ENCODE measurements around the gene CEP20.
"Not testable (repeated sequence)": the region's sequence is repeated elsewhere in the genome, so short reads cannot be mapped to it uniquely, and the experiment has no call there.

Gene CEP20

DNA sequence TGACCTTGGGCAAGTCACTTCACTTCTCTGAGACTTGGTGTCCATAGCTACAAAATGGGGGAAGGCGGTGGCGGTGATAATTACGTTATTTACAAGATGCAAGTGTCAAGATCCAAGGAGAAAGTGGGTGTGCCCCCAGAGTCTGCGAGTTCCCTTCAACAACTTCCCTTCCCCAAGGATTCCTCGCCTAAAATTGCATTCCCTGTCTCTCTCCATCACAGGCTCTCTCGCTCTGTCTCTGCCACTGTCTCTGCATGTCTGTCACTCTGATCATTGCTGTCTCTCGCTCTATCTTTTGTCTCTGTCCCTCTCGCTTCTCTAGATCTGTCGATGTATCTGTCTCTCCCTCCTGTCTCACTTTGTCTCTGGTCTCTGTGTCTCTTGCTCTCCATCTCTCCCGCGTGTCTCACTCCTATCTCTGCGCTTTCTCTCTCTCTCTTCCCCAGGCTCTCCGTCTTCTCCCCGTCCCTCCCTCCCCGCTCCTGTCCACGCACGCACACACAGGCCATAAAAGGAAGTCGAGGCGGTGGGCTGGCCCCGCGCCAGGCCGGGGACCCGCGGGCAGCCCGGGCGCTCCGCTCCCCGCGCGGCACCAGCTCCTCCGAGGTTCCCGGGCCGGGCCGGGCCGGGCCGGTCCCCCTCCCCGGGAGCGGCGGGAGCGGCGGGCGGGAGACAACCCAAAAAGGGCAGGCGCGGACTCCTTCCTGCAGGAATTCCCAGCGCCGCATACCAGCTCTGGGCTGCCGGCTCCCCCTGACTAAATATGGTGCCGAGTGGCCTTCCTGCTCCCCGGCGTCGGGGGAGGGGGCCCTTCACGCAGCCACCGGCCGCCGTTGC, 30.5 kb downstream of the CEP20 start:
- peak; percentile 84 for DNase-seq (ENCODE audit: low spot score)

DNA sequence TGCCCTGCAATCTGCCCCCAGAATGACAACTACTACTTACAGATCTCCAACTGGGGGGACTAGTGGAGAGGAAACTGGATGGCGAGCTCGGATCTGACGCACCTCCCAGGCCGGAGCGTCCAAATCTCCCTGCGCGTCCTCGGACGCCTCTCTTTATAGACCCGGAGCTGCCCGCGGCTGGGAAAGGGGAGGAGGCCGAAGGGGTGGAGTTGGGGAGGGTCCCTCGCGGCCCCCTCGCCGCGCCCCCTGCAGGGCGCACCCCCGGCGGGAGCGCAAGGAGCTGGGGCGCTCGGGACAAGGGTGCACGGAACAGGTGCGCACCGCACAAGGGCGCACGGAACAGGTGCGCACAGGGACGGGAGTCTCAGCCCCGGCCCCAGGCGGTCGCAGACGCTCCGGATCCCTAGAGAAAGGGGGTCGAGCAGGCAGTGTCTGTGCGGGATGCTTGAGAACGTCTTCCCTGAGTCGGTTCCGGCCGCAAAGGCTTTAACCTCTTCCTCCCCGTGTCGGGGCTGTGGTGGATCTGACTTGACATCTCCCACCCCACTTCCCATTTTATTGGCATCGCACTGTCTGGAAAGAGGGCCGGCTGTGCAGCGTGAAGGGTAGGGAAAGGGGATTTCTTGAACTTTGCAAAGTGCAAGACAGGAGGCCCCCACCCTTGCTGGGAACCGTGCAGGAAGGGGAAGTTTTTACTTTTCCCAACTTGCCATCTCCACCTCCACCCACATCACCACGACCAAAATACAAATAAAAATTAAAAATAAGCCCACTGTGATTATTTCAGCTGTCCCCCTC, 31.3 kb downstream of the CEP20 start, which contains the start of gene MYH11:
Gene MYH11, minus strand, starts transcription at position 128 of the 798 bp plus-strand sequence. CDS start 18,776 bp downstream, outside the sequence.
- DNase-seq (ENCODE audit: low spot score) = peak; percentile 25

DNA sequence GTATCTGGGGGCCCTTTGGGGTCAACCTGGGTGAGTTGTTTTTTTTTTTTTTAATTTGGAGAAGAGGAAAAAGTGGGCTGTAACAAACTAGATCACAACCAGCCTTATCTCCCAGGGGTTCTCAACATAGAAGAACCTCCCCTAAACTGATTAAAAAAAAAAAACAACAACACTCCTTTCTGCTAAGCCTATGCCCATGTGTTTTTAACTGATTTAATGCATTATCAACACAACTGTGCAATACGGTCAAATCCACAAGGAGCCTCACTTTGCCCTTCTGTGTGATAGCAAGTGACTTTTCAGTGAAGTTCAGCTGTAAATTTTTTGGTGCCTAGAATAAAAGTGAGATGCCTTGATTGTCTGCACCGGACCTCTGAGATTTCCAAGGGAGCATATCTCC, 32.2 kb downstream of the CEP20 start:
- no peak for DNase-seq (ENCODE audit: low spot score)

DNA sequence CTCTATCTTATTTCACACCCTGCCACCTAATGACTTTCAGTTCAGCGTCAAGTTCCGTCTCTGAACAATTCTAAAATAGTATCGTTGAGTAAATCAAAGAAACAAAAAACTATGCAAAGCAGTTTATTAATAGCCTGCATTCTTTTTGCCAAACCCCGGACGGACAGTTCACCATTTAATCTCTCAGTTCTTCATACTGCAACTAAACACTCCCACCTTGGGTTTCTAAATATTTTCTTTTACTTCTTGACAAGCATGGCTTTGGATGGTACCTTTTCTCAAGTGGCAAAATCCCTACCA, 32.7 kb downstream of the CEP20 start:
- DNase-seq (ENCODE audit: low spot score) = no peak

DNA sequence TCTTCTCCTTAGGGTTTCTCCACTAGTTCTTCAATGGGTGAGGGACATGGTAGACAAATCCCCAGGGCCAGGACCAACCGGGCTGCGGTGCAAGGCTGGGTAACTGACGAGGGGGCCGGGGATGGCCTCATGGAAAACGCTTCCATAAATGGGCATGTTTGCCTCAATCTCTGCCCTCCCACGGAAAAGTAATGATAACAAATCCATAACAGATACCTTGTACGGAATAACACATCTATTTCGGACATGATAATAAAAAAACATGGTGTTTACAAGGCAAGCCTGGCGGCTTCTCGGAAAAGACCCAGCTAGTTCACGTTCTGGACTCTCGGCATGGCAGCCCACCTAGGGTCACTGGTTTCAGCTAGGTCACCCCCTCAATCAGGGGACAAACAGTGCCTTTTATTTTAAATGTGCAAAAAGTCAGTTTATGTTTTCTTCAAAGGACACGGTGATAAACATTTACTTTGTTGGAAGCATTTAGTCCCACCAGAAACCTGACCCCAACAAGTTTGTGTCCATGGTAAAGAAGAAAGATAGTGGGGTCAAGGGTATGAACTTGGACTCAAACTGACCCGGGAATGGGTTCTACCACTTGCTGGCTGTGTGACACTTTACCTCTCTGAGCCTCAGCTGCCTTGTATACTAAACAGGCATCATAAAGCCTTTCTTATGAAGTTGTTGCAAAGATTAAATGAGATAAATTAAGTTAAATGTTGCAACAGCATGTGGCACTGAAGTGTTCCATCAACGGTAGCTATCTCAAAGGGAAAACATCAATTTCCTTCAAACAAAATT, 33.3 kb downstream of the CEP20 start:
- DNase-seq (ENCODE audit: low spot score) = no peak

DNA sequence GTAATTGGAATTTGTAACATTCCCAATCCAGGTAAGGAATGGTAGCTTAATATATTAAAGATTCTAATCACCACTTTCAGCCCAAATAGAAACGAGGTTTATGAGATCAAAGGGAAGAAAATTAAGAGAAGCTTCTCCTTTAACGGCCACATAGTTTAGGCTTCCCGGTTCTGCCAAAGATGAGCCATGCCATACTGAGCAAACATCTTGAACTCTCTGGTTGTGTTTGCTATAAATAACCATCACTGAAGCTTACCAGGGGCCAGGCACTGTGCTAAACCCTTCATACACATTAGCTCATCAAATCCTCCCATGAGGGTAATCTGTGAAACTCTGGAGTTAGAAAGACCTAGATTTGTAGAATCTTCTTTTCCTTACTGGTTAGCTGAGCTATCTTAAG, 34.3 kb downstream of the CEP20 start:
- no peak for DNase-seq (ENCODE audit: low spot score)

DNA sequence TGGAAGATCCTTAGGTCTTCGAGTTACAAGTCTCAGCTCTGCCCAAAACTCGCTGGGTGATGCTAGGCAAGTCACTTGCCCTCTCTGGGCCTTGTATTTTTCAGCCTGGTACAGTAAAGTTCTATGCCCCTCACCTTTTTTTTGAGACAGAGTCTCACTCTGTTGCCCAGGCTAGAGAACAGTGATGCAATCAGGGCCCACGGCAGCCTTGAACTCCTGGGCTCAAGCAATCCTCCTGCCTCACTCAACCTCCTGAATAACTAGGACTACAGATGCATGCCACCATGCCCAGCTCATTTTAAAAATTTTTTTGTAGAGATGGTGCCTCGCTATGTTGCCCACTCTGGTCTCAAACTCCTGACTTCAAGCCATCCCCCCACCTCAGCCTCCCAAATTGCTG, 35.4 kb downstream of the CEP20 start:
- DNase-seq (ENCODE audit: low spot score) = no peak

DNA sequence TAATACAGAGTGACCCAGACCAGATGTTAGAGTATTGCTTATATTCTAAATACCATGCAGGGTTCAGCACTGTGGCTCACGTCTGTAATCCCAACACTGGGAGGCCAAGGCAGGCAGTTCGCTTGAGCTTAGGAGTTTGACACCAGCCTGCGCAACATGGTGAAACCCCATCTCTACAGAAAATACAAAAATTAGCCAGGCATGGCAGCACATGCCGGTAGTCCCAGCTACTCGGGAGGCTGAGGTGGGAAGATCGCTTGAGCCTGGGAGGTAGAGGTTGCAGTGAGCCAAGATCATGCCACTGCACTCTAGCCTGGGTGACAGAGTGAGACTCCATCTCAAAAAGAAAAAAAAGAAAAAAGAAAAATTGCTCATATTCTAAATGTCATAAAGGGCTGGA, 37.8 kb downstream of the CEP20 start:
- not testable (repeated sequence) for DNase-seq (ENCODE audit: low spot score)

DNA sequence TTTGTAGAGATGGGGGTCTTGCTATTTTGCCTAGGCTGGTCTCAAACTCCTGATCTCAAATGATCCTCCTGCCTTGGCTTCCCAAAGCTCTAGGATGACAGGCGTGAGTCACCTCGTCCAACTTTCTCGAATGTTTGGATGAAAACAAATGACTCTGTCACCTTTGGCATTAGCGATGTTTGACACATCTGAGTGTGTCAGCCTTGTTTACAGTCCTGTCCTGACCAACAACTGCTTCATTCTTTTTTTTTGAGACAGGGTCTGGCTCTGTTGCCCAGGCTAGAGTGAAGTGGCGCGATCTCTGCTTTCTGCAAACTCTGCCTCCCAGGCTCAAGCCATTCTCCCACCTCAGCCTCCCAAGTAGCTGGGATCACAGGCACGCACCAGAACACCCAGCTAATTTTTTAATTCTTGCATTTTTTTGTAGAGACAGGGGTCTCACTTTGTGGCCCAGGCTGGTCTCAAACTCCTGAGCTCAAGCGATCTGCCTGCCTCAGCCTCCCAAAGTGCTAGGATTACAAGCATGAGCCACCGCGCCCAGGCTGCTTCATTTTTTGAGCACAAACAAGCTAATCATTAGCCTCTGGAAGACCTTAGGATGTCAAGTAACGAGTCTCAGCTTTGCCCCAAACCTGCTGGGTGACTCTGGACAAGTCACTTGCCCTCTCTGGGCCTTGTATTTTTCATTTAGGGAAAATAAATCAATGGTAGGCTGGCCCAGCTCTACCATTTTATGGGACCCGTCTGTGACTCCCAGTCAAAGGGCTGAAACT, 39.0 kb downstream of the CEP20 start:
- DNase-seq (ENCODE audit: low spot score) = no peak

DNA sequence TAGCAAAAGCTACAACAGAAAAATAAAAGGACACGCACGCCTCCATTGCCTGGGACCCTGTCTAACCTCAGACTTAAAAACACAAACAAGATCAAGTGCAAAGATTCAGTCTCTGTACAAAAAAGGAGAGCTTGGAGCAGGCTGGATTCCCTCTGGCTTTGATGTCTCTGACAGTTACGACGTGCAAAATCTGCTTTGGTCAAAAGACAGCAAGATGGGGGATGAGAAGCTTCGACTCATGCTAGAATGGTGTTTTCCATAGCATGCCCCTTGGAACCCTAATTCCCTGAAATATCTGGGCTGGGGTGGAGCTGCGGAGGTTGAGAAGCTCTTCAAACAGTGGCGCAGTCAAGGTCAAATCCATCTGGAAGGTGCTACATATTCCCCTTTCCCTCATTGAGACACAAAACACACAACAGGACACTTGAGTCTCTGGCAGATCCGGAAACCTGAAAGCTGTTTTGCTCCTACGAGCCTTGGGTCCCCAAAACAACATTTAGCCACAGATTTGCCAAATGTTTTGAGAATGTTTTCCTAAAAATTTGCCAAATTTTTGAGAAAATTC, 40.7 kb downstream of the CEP20 start:
- DNase-seq (ENCODE audit: low spot score) = no peak

DNA sequence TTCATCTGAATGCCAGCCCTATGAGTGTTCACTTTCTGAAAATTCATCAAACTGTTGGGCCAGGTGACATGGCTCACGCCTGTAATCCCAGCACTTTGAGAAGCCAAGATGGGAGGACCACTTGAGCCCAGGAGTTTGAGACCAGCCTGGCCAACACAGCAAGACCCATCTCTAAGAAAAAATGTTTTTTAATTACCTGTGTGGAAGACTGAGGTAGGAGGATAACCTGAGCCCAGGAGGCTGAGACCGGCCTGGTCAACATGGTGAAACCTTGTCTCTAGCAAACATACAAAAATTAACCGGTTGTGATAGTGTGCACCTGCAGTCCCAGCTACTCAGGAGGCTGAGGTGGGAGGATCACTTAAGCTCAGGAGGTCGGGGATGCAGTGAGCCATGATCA, 41.9 kb downstream of the CEP20 start:
- DNase-seq (ENCODE audit: low spot score) = no peak

DNA sequence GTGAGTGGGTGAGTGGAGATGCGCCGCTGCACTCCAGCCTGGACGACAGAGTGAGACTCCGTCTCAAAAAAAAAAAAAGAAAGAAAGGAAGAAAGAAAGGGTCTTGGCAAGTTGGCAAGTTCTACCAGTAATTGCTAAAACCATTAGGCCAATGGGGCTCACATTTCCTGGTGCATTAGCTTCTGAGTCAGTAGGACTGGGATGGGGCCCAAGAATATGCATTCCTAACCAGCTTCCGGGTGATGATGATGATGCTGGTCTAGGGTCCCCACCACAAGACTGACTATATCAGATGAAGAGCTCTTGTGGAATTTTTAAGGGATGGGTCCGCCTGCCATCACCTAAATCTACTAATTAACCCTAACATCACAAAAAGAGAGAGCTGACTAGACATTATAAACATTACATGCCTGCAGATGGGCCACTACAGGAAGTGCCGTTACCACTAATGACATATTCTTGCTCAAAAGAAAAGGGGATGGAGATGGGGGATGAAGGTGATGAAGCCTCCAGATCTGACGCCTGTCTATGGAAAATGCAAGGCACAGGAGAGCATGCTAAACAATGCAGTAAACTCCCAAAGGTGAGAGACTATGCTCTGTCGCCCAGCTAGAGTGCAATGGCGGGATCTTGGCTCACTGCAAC, 44.6 kb downstream of the CEP20 start:
- DNase-seq (ENCODE audit: low spot score) = no peak

DNA sequence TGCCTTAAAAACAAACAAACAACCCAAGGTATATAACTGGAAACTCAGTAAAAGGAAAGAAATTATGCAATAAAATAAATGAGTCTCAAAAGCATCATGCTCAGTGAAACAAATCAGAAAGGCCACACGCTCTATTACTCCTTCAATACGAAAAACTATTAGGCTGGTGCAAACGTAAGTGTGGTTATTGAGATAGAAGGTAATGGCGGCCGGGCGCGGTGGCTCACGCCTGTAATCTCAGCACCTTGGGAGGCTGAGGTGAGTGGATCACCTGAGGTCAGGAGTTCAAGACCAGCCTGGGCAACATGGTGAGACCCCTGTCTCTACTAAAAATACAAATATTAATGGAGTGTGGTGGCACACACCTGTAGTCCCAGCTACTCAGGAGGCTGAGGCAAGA, 49.2 kb downstream of the CEP20 start:
- not testable (repeated sequence) for DNase-seq (ENCODE audit: low spot score)

DNA sequence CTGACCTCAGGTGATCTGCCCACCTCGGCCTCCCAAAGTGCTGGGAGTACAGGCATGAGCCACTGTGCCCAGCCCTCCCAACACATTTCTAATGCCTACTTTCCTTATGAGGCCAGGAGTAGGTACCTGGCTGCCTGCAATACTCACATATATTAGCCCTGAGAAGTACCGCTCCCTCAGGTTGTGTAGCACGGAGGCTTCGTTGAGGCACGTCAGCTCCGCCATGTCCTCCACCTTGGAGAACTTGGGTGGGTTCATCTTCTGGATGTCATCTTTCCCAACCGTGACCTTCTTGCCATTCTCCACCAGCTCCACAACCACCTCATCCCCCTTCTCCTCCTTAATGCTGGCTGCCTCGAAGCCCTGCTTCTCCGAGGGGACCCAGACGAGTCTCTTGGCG, 50.6 kb downstream of the CEP20 start:
- DNase-seq (ENCODE audit: low spot score) = no peak

DNA sequence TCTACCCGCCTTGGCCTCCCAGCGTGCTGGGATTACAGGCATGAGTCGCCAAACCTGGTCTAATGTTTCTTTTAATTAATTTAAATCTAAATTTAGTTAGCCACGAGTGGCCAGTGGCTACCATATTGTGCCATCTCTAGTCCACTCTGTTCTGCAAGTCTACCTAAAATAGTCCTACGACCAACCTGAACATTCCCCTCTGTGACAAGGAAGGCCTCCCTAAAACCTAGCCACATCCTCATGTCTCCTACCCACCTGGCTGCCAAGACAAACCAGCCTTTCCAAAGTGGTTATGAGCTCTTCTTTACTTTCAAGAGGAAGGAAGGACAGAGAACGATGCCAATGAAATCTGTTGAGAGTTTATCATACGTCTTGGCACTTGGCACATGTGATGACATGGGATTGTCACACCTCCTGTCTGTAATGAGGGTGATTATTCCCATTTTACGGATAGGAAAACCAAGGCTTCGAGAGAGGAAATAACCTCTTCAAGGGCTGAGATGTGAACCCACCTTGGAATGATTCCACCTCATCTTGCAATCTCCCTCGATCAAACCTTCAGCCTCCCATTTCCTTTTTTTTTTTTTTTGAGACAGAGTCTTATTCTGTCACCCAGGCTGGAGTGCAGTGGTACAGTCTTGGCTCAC, 51.3 kb downstream of the CEP20 start:
- no peak for DNase-seq (ENCODE audit: low spot score)

DNA sequence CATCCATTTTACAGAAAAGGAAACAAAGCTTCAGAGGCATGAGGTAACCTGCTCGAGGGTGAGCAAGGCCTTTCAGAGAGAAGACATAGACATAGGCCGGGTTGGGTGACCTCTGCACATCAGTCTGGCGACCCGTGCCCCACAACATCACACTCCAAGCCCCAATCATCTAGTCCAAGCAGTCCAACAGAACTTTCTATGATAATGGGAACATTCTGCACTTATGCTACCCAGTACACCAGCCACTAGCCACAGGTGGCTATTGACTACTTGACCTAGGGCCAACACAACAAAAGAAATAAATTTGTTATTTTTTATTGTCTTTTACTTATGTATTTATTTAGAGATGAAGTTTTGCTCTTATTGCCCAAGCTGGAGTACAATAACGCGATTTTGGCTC, 52.3 kb downstream of the CEP20 start:
- DNase-seq (ENCODE audit: low spot score) = no peak

DNA sequence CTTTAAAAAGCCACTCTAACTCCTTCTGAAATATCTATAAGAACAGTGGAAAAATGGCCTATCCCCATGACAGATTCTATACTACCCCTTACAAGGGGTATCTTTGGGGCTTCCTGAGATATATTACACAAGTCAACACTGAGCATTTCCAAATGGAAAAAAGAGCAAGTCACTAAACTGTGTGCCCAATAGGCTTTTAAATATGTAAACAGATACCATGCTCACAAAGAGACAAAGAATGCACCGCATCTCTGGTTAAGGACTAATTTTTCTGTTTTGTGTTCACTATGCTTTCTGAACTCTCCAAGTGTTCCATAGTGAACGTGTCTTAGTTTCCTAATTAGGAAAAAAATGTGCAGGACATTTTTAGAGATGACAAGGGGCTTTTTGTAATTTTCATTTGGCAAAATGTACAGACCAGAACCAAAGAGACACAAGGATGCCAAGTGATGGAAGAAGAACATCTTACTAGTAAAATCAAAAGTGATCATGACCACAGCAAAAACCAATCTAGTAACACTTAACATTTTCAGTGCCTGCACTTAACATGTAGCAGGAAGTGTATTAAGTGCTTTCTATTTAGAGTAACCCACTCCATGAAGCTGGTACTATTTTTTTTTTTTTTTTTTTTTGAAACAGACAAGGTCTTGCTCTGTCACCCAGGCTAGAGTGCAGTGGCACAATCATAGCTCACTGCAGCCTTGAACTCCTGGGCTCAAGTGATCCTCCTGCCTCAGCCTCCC, 53.1 kb downstream of the CEP20 start:
- no peak for DNase-seq (ENCODE audit: low spot score)

DNA sequence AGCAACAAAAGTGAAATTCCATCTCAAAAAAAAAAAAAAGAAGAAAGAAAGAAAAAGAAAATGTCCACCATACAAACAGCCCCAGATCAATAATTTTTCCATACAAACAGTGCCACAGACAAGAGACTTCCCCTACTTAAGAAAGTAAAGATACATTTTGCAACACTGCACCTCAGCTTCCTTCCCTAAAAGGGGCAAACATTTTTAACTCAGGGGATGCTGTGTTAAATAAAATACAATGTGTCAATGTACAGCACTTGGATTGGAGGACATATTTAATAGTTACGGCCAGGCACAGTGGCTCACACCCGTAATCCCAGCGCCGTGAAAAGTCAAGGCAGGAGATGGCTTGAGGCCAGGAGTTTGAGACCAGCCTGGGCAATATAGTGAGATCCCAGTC, 53.9 kb downstream of the CEP20 start:
- DNase-seq (ENCODE audit: low spot score) = no peak

DNA sequence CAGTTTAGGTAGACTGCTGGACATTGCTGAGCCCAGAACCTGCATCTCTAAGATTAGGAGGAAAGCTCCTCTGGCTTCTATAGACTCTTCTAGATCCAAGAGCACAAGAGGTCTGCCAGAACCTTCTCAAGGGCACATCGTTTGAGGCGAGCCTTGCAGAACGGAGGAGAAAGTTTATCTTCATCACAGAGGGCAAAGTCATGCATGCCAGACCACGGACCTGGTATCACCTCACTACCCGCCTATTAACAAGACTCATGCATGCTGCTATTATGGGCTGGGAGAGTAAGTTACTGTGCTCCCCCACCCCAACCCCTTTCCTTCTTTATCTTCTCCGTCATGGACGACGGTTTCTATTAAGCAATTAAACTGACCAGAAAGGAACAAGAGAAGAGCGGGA, 54.9 kb downstream of the CEP20 start:
- no peak for DNase-seq (ENCODE audit: low spot score)

DNA sequence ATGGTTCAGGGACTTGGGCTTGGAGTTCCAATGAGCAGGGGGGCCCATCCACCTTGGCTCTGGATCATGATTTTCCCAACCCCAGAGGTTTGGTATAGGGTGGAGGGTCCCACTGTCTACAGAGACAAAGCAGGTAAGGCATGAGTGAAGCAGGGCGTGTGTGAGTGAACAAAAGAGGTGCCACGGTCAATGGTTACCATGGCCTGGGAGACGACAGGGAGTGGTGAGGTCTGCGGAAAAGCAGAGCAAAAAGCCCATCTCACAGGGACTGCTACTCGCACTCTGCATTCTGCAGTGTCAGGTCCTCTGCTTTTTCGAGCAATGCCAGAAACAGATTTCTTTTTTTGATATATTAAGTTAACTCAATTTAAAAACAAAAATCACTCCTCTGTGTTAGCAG, 56.2 kb downstream of the CEP20 start:
- DNase-seq (ENCODE audit: low spot score) = no peak
